ENCODE measurements around the gene GK. TPM values are rescaled to one million over a fixed set of nuclear protein-coding genes. Genes with fewer than 3 reads are reported as not detected.

The GK gene
- total RNA-seq, 4 donors from 2014 or later, result 6.9 to 31.3 (median 10.6) TPM

GRCh38 chrX:30615229-30615628, 38.0 kb upstream of the GK start:
- intact Hi-C loops (cut with DNase I), result no loop called here
- Histone ChIP-seq H3K27me3 (no peaks in the 10 kb centered on the region), H3K4me3 (no peak overlapping the region), H3K4me1 (peaks cover 0 to 5% (median 0%) of the 10 kb centered on the region in 3 donors), H3K9me3 (no peaks in the 10 kb centered on the region), H3K36me3 (no peaks in the 10 kb centered on the region), H3K27ac (no peak overlapping the region)
- WGBS, 2 donors, result 35 to 44% methylated on average over 4 of the region's 4 CpGs
- TF ChIP-seq POLR2A (IDR thresholded peaks at IDR 0.05), result no peak
- no peak for TF ChIP-seq CTCF (IDR thresholded peaks at IDR 0.05)
- DNase-seq, result no peak

GRCh38 chrX:30618160-30618765, 35.0 kb upstream of the GK start:
- Histone ChIP-seq H3K27me3 (no peaks in the 10 kb centered on the region), H3K4me3 (no peak overlapping the region), H3K36me3 (no peaks in the 10 kb centered on the region), H3K27ac (no peak overlapping the region), H3K4me1 (peaks cover 0 to 9% (median 0%) of the 10 kb centered on the region in 3 donors), H3K9me3 (peaks cover 0 to 11% (median 0%) of the 10 kb centered on the region in 3 donors)
- intact Hi-C loops (cut with DNase I), result no loop called here
- DNase-seq, result no peak
- WGBS, 2 donors, result 66 to 71% methylated on average over 1 to 4 of the region's 7 CpGs
- peak in 1 of 6 experiments; percentile 10 for TF ChIP-seq CTCF (IDR thresholded peaks at IDR 0.05)
- TF ChIP-seq POLR2A (IDR thresholded peaks at IDR 0.05), result no peak

- Histone ChIP-seq H3K4me1 (peaks cover 0 to 9% (median 0%) of the 10 kb centered on the region in 3 donors), H3K4me3 (no peak overlapping the region), H3K36me3 (no peaks in the 10 kb centered on the region), H3K27me3 (no peaks in the 10 kb centered on the region), H3K9me3 (peaks cover 0 to 11% (median 0%) of the 10 kb centered on the region in 3 donors), H3K27ac (no peak overlapping the region)
- TF ChIP-seq CTCF (IDR thresholded peaks at IDR 0.05) (no peak), POLR2A (IDR thresholded peaks at IDR 0.05) (no peak)
- WGBS, 2 donors, result 70 to 77% methylated on average over 2 of the region's 3 CpGs
- intact Hi-C loops (cut with DNase I), result no loop called here
- no peak for DNase-seq
Measured at GRCh38 chrX:30620125-30620524, 33.1 kb upstream of the GK start.

- peaks cover 0 to 9% (median 0%) of the 10 kb centered on the region in 3 donors for H3K4me1 ChIP-seq
- H3K27ac ChIP-seq, result peak overlapping the region in 2 of 4 donors; percentile 25 to 30
- TF ChIP-seq POLR2A (IDR thresholded peaks at IDR 0.05), result no peak
- no peak for TF ChIP-seq CTCF (IDR thresholded peaks at IDR 0.05)
- intact Hi-C loops (cut with DNase I), result no loop called here
- H3K36me3 ChIP-seq, result no peaks in the 10 kb centered on the region
- H3K9me3 ChIP-seq, result peaks cover 0 to 11% (median 0%) of the 10 kb centered on the region in 3 donors
- H3K27me3 ChIP-seq, result no peaks in the 10 kb centered on the region
- no peak for DNase-seq
- 14 to 21% methylated on average over 2 of the region's 2 CpGs for WGBS, 2 donors
- no peak overlapping the region for H3K4me3 ChIP-seq
Measured at GRCh38 chrX:30620980-30621618, 32.1 kb upstream of the GK start.

- WGBS, 2 donors, result 83 to 92% methylated on average over 2 of the region's 2 CpGs
- Histone ChIP-seq H3K4me1 (peaks cover 0 to 9% (median 0%) of the 10 kb centered on the region in 3 donors), H3K27ac (no peak overlapping the region), H3K36me3 (no peaks in the 10 kb centered on the region), H3K4me3 (no peak overlapping the region), H3K9me3 (peaks cover 0 to 11% (median 0%) of the 10 kb centered on the region in 3 donors), H3K27me3 (no peaks in the 10 kb centered on the region)
- no peak for DNase-seq
- no peak for TF ChIP-seq CTCF (IDR thresholded peaks at IDR 0.05)
- TF ChIP-seq POLR2A (IDR thresholded peaks at IDR 0.05), result no peak
- intact Hi-C loops (cut with DNase I), result no loop called here
Measured at GRCh38 chrX:30622361-30622760, 30.9 kb upstream of the GK start.
